PC-3 (cell line): ENCODE data around the gene CMSS1. TPM values are rescaled to one million over a fixed set of nuclear protein-coding genes. Genes with fewer than 3 reads are reported as not detected.

ENCODE experiments used
- ATAC-seq: fragments of 200-7000 bp; cut with Tn5 transposase; 2 replicates; pipeline ENCODE4 v1.9.1; 2020; ENCODE audit warnings: mild to moderate bottlenecking, moderate library complexity
- BruUV-seq: library from RNA; stranded (reverse); fragments of 400-500 nt; replicated peaks from 2 replicates; lab custom pipeline; 2021; lab: Mats Ljungman, UMichigan
- CTCF ChIA-PET: fragments of 300-600 bp; sonication (Branson Sonifier 250); formaldehyde crosslinking; loops from one replicate; lab custom pipeline; 2022; ENCODE audit warnings: antibody characterized with exemption; lab: Charles Lee
- POLR2A ChIA-PET: fragments of 300-600 bp; sonication (Branson Sonifier 250); formaldehyde crosslinking; loops from one replicate; lab custom pipeline; 2022; ENCODE audit warnings: antibody characterized with exemption; ENCODE audit not compliant: unreplicated experiment; lab: Charles Lee
- DNase-seq: peaks from one replicate; pipeline ENCODE4 v3.0.0-alpha.2; 2015
- H2AFZ ChIP-seq: fragments of 300-600 bp; sonication (generic); 2 replicates; pipeline ENCODE4 v1.6.0; 2016; ENCODE audit warnings: antibody characterized with exemption, low read length
- H3F3A ChIP-seq: fragments of 300-600 bp; sonication (generic); one replicate; pipeline ENCODE4 v1.6.0; 2017; ENCODE audit warnings: antibody characterized with exemption, low read length, control low read depth, mild to moderate bottlenecking; ENCODE audit not compliant: unreplicated experiment
- H3K27ac ChIP-seq: fragments of 300-600 bp; sonication (generic); 2 replicates; pipeline ENCODE4 v1.5.1; 2016; ENCODE audit warnings: mild to moderate bottlenecking, low read length
- H3K27me3 ChIP-seq: fragments of 300-600 bp; sonication (generic); 2 replicates; pipeline ENCODE4 v1.6.1; 2016; ENCODE audit warnings: low read length, mixed read lengths
- H3K36me3 ChIP-seq: fragments of 300-600 bp; sonication (generic); 2 replicates; pipeline ENCODE4 v1.6.1; 2016; ENCODE audit warnings: low read depth, mixed run types, low read length, mixed read lengths
- H3K4me1 ChIP-seq: fragments of 300-600 bp; sonication (generic); 2 replicates; pipeline ENCODE4 v1.5.1; 2016; ENCODE audit warnings: low read length; ENCODE audit not compliant: insufficient read depth
- H3K4me2 ChIP-seq: fragments of 300-600 bp; sonication (generic); 2 replicates; pipeline ENCODE4 v1.6.0; 2016; ENCODE audit warnings: low read length
- H3K4me3 ChIP-seq: fragments of 300-600 bp; sonication (generic); 2 replicates; pipeline ENCODE4 v1.5.1; 2016; ENCODE audit warnings: mild to moderate bottlenecking, low read length, mixed read lengths
- H3K79me2 ChIP-seq: fragments of 300-600 bp; sonication (generic); 2 replicates; pipeline ENCODE4 v1.6.1; 2017; ENCODE audit warnings: low read length, mixed read lengths
- H3K9ac ChIP-seq: fragments of 300-600 bp; sonication (generic); 2 replicates; pipeline ENCODE4 v1.6.0; 2016; ENCODE audit warnings: mild to moderate bottlenecking, low read length
- H3K9me2 ChIP-seq: fragments of 300-600 bp; sonication (generic); replicated peaks from 2 replicates; pipeline ENCODE4 v1.6.1; 2016; ENCODE audit warnings: mixed run types, low read length, mixed read lengths
- H3K9me3 ChIP-seq: fragments of 300-600 bp; sonication (generic); 2 replicates; pipeline ENCODE4 v1.6.1; 2016; ENCODE audit warnings: low read length, mixed read lengths
- H4K20me1 ChIP-seq: fragments of 300-600 bp; sonication (generic); 2 replicates; pipeline ENCODE4 v1.6.1; 2016; ENCODE audit warnings: low read length, mixed read lengths
- CTCF ChIP-seq: fragments of 300-600 bp; sonication (generic); conservative IDR thresholded peaks from 2 replicates; pipeline ENCODE4 v1.5.1; 2017; ENCODE audit warnings: antibody characterized with exemption, low read depth, mild to moderate bottlenecking, low read length
- EZH2 ChIP-seq: fragments of 300-600 bp; sonication (generic); IDR thresholded peaks from one replicate; pipeline ENCODE4 v1.6.1; 2017; ENCODE audit warnings: antibody characterized with exemption, mild to moderate bottlenecking, low read length; ENCODE audit not compliant: unreplicated experiment
- EZH2phosphoT487 ChIP-seq: fragments of 300-600 bp; sonication (generic); IDR thresholded peaks from 2 replicates; pipeline ENCODE4 v1.6.1; 2018; ENCODE audit warnings: mild to moderate bottlenecking, antibody characterized with exemption, low read length, borderline replicate concordance
- intact Hi-C: fragments of 100-400 bp; cut with micrococcal nuclease; formaldehyde crosslinking; loops from 2 replicates; pipeline ENCODE4 v1.9.0; 2023
- total RNA-seq: library from RNA; depleted of rRNA; stranded (reverse); fragments of >200 nt; gene quantifications from 2 replicates; pipeline ENCODE4 v1.2.3, GENCODE V29; 2014

CMSS1 gene
- total RNA-seq, 1 experiment from 2014 or later = 63.1 TPM

GRCh38 chr3:99925584-99926230, 108.0 kb downstream of the CMSS1 start:
- peak overlapping the region; percentile 59 for H3K4me2 ChIP-seq
- BruUV-seq = no TSS peak
- TF ChIP-seq EZH2 = no peak
- TF ChIP-seq EZH2phosphoT487 = no peak
- no peak for TF ChIP-seq CTCF
- intact Hi-C loops = no loop called here
- no peaks in the 10 kb centered on the region for H3K27me3 ChIP-seq
- no peak overlapping the region for H3K4me3 ChIP-seq
- no peaks in the 10 kb centered on the region for H3K36me3 ChIP-seq
- DNase-seq (peak; percentile 89), ATAC-seq (peak; percentile 94)
- ChIA-PET CTCF (interaction anchor here (0.7 to 1.1 kb wide), 4 partner anchors 81 to 116 kb away, joined by 3 to 4 read pairs (median 3); no protein-coding TSS in a partner anchor), POLR2A (no interaction called here)
- peaks cover 4% of the 10 kb centered on the region for H3F3A ChIP-seq
- H3K79me2 ChIP-seq = 0 out of 2 replicates have a peak, but pooled peaks cover 24% of the 10 kb centered on the region
- H2AFZ ChIP-seq = peak overlapping the region; percentile 44; the same call in 1 of the 2 replicates
- no peaks in the 10 kb centered on the region for H3K9me2 ChIP-seq
- H3K9ac ChIP-seq = no peak overlapping the region
- no peaks in the 10 kb centered on the region for H3K9me3 ChIP-seq
- H3K4me1 ChIP-seq = peaks cover 33% of the 10 kb centered on the region
- peak overlapping the region; percentile 47 for H3K27ac ChIP-seq
- no peaks in the 10 kb centered on the region for H4K20me1 ChIP-seq

GRCh38 chr3:99927671-99928457, 110.2 kb downstream of the CMSS1 start:
- peaks cover 27% of the 10 kb centered on the region for H3K4me1 ChIP-seq
- peaks cover 4% of the 10 kb centered on the region for H3F3A ChIP-seq
- H3K9me2 ChIP-seq = no peaks in the 10 kb centered on the region
- intact Hi-C loops = no loop called here
- CTCF ChIA-PET = no interaction called here
- H3K9me3 ChIP-seq = no peaks in the 10 kb centered on the region
- H2AFZ ChIP-seq = no peak overlapping the region
- no peaks in the 10 kb centered on the region for H3K36me3 ChIP-seq
- H4K20me1 ChIP-seq = no peaks in the 10 kb centered on the region
- POLR2A ChIA-PET = no interaction called here
- BruUV-seq = no TSS peak
- no peak for DNase-seq
- no peak for ATAC-seq
- TF ChIP-seq CTCF (no peak), EZH2 (no peak), EZH2phosphoT487 (no peak)
- H3K4me2 ChIP-seq = no peak overlapping the region
- no peak overlapping the region for H3K9ac ChIP-seq
- 0 out of 2 replicates have a peak, but pooled peaks cover 21% of the 10 kb centered on the region for H3K79me2 ChIP-seq
- no peak overlapping the region for H3K4me3 ChIP-seq
- H3K27me3 ChIP-seq = no peaks in the 10 kb centered on the region
- no peak overlapping the region for H3K27ac ChIP-seq
